Stimulated activated CD8-positive, alpha-beta memory T cell treated with anti-CD3 and anti-CD28 coated beads, Interleukin-4, amount 100 ng/mL, for 1 hour (primary cell): ENCODE measurements around the gene PODN.

ENCODE experiments used
- DNase-seq, 2 donors: peaks; one replicate each; pipeline ENCODE4 v3.0.0-alpha.2; 2020; ENCODE audit warnings: low read depth in 2 of 2, low spot score in 1 of 2

The PODN gene

GRCh38 chr1:53088616-53089300 lies 26.7 kb downstream of the PODN start:
- no peak for DNase-seq

- DNase-seq: no peak
Measured at GRCh38 chr1:53089478-53090226, 27.6 kb downstream of the PODN start.

GRCh38 chr1:53090227-53091147 lies 28.5 kb downstream of the PODN start:
- no peak for DNase-seq

- DNase-seq: no peak
Measured at GRCh38 chr1:53091841-53092645, 30.0 kb downstream of the PODN start.

GRCh38 chr1:53092659-53093450 lies 30.8 kb downstream of the PODN start:
- DNase-seq: no peak

- no peak for DNase-seq
Measured at GRCh38 chr1:53093451-53093754, 31.4 kb downstream of the PODN start.

- no peak for DNase-seq
Measured at GRCh38 chr1:53093778-53094532, 31.9 kb downstream of the PODN start.

- no peak for DNase-seq
Measured at GRCh38 chr1:53094533-53094919, 32.5 kb downstream of the PODN start.

GRCh38 chr1:53104289-53104913 lies 42.4 kb downstream of the PODN start:
- DNase-seq: no peak

- DNase-seq: no peak
Measured at GRCh38 chr1:53107090-53107489, 45.1 kb downstream of the PODN start.

- no peak for DNase-seq
Measured at GRCh38 chr1:53107570-53108322, 45.7 kb downstream of the PODN start.

GRCh38 chr1:53108646-53109580 lies 46.9 kb downstream of the PODN start:
- no peak for DNase-seq

GRCh38 chr1:53110370-53111072 lies 48.5 kb downstream of the PODN start:
- no peak for DNase-seq

GRCh38 chr1:53111073-53111556 lies 49.1 kb downstream of the PODN start:
- DNase-seq: no peak

- no peak for DNase-seq
Measured at GRCh38 chr1:53111693-53112092, 49.7 kb downstream of the PODN start.

- no peak for DNase-seq
Measured at GRCh38 chr1:53112271-53112774, 50.3 kb downstream of the PODN start.
